Testis (tissue), 3 donors: ENCODE results near the gene MACROD2. TPM values are rescaled to one million over a fixed set of nuclear protein-coding genes. Genes with fewer than 3 reads are reported as not detected.

Source experiments
- DNase-seq: peaks from one replicate; pipeline ENCODE4 v3.0.0-alpha.2; 2019
- H3K27ac ChIP-seq, 2 donors: fragments of 200-600 bp; sonication (generic); one replicate each; pipeline ENCODE4 v1.5.1; 2019
- H3K27me3 ChIP-seq: fragments of 200-600 bp; sonication (generic); one replicate; pipeline ENCODE4 v1.5.1; 2019
- H3K36me3 ChIP-seq: fragments of 200-600 bp; sonication (generic); one replicate; pipeline ENCODE4 v1.5.1; 2017; ENCODE audit warnings: low read depth; ENCODE audit errors: missing control alignments
- H3K4me1 ChIP-seq: fragments of 200-600 bp; sonication (generic); one replicate; pipeline ENCODE4 v1.5.1; 2019
- H3K4me3 ChIP-seq, 2 donors: fragments of 200-600 bp; sonication (generic); one replicate each; pipeline ENCODE4 v1.5.1; 2017 to 2019
- H3K9me3 ChIP-seq: fragments of 200-600 bp; sonication (generic); one replicate; pipeline ENCODE4 v1.5.1; 2017
- POLR2A ChIP-seq: fragments of 450-650 bp; IDR thresholded peaks from one replicate; pipeline ENCODE4 v1.6.1; 2017; ENCODE audit warnings: antibody characterized with exemption, mild to moderate bottlenecking, moderate library complexity
- WGBS, 2 donors: methylation state at CpG; one replicate each; pipeline ENCODE4 v1.1.5; 2018; 5-methylcytosine and 5-hydroxymethylcytosine counted together
- intact Hi-C: fragments of 100-400 bp; cut with DNase I; formaldehyde crosslinking; loops from one replicate; pipeline ENCODE4 v1.15.1; 2023; ENCODE audit warnings: low total_unique reads
- polyA plus RNA-seq: library from polyadenylated mRNA; stranded (reverse); fragments of 350-450 nt; fragmentation: Illumina TruSeq; extraction: RNeasy Lipid Tissue Mini Kit (QIAGEN cat#74804); gene quantifications from one replicate; pipeline ENCODE4 v1.2.3, GENCODE V29; 2014; ENCODE audit warnings: low read depth, low replicate concordance; ENCODE audit not compliant: insufficient read depth
- total RNA-seq, 2 donors: library from RNA; depleted of rRNA; stranded (reverse); fragments of >200 nt; gene quantifications; one replicate each; pipeline ENCODE4 v1.2.3, GENCODE V29; 2016
- TF ChIP-seq, protein P1 (sequence below), 3 experiments: fragments of 450-650 bp in 2 of 3; fragments of 200-600 bp in 1 of 3; sonication (generic) in 1 of 3; IDR thresholded peaks; one replicate each; pipeline ENCODE4 v1.5.1; 2016 to 2019; ENCODE audit warnings: antibody characterized with exemption in 3 of 3, mild to moderate bottlenecking in 2 of 3, moderate library complexity in 1 of 3

MACROD2 gene
- total and polyA plus RNA-seq, 3 donors from 2014 or later, result 12.6 to 20.6 (median 16.8) TPM

DNA sequence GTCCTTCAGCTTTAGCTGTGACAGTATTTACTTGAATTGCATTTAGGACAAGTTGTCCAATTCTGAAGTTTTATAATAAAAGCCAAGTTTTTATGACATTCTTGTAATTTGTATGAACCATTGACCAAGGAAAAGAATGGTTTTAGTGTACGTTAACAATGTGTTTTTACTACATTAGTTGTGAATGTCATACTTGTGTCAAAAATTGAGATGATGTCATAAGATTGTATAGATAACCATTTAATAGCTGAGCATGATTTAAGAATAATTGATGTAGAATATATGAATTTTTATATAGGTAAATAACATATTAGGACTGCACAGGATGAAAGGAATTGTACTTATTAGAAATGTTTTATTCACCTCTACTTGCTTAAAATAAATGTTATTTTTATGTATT, 102.9 kb downstream of the MACROD2 start:
- no peak for DNase-seq
- Histone ChIP-seq H3K4me1 (no peaks in the 10 kb centered on the region), H3K36me3 (no peaks in the 10 kb centered on the region), H3K27me3 (no peaks in the 10 kb centered on the region), H3K27ac (no peak overlapping the region), H3K4me3 (no peak overlapping the region), H3K9me3 (no peaks in the 10 kb centered on the region)
- intact Hi-C loops, result no loop called here
- TF ChIP-seq POLR2A, result no peak
- TF ChIP-seq, protein P1, sequence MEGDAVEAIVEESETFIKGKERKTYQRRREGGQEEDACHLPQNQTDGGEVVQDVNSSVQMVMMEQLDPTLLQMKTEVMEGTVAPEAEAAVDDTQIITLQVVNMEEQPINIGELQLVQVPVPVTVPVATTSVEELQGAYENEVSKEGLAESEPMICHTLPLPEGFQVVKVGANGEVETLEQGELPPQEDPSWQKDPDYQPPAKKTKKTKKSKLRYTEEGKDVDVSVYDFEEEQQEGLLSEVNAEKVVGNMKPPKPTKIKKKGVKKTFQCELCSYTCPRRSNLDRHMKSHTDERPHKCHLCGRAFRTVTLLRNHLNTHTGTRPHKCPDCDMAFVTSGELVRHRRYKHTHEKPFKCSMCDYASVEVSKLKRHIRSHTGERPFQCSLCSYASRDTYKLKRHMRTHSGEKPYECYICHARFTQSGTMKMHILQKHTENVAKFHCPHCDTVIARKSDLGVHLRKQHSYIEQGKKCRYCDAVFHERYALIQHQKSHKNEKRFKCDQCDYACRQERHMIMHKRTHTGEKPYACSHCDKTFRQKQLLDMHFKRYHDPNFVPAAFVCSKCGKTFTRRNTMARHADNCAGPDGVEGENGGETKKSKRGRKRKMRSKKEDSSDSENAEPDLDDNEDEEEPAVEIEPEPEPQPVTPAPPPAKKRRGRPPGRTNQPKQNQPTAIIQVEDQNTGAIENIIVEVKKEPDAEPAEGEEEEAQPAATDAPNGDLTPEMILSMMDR (IDR thresholded peaks at IDR 0.05), result no peak
- 78 to 90% methylated on average over 1 of the region's 1 CpG for WGBS, 2 donors

DNA sequence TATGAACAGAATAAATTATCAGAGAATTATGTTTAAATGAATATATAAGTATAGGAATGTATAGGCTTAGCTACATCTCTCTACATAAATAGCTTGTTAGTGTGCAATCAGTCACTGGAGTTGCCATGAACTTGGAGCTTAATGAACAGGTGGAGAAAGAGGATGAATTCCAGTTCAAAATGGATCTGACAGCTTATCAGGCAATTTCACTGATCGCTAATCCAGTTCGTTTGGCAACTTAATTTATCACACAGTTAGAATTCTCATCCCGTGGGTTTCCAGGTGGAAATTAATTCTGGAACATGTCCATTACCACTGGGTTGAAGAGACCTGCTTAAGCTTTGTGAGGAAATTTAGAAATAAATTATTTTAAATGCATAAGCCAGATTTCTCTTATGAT, 118.1 kb downstream of the MACROD2 start:
- 46 to 53% methylated on average over 3 of the region's 3 CpGs for WGBS, 2 donors
- DNase-seq, result no peak
- intact Hi-C loops, result no loop called here

DNA sequence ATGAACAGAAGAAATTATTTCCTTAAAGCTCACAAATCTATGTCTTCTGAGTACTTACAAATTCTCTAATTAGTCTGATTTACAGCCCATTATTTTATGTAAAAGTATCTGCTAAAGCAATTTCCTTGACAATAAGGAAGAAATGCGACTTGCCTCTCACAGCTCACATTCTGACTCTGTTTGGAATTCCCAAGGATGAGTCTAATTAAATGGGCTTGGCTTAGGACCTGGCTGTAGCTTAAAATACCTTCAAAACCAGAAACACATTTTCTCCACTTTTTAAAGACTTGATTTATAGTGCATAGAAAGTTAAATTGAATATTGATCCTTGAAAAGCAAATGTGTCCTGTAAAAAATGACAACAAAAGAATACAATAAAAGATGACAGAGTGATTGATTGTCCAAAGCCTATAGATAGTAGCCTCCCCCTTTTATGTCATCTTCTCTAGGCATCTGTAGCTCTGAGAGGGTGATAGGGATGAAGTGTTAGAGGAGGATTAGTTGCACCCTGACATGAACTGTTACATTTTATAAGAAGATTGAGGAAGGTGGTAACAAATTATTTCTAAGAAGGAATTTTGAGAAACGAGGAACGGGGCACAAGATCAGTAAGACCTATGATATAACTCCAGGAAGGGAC, 118.9 kb downstream of the MACROD2 start:
- intact Hi-C loops, result no loop called here
- no peaks in the 10 kb centered on the region for H3K27me3 ChIP-seq
- no peak overlapping the region for H3K4me3 ChIP-seq
- H3K9me3 ChIP-seq, result no peaks in the 10 kb centered on the region
- TF ChIP-seq, protein P1 (IDR thresholded peaks at IDR 0.05), result no peak
- TF ChIP-seq POLR2A, result no peak
- no peak overlapping the region for H3K27ac ChIP-seq
- 37 to 51% methylated on average over 3 of the region's 3 CpGs for WGBS, 2 donors
- H3K4me1 ChIP-seq, result no peaks in the 10 kb centered on the region
- DNase-seq, result no peak
- no peaks in the 10 kb centered on the region for H3K36me3 ChIP-seq

More for the DNA sequence above, 118.1 kb downstream of the MACROD2 start:
- no peak overlapping the region for H3K4me3 ChIP-seq
- TF ChIP-seq, protein P1 (IDR thresholded peaks at IDR 0.05), result no peak
- TF ChIP-seq POLR2A, result no peak
- H3K27me3 ChIP-seq, result no peaks in the 10 kb centered on the region
- no peak overlapping the region for H3K27ac ChIP-seq
- H3K36me3 ChIP-seq, result no peaks in the 10 kb centered on the region
- H3K9me3 ChIP-seq, result no peaks in the 10 kb centered on the region
- H3K4me1 ChIP-seq, result no peaks in the 10 kb centered on the region

DNA sequence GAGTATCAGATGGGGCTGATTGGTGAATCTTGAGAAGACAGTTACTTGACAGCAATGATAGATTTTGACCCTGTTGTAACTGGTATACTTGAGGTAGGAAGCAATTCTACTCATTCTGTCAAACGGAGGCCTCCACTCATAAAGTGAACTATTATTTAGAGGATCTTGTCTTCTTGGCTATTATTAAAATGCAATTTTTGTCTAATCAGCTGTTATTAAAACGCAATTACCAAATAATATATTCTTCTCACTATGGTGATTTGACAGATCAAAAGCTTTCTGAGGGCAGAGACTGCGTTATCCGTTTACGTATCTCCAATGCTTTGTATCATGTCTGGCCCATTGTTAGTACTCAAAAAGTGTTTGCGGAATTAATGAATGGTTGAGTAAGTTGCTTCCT, 120.7 kb downstream of the MACROD2 start:
- no peak overlapping the region for H3K27ac ChIP-seq
- no peak overlapping the region for H3K4me3 ChIP-seq
- 93 to 96% methylated on average over 6 of the region's 6 CpGs for WGBS, 2 donors
- no peaks in the 10 kb centered on the region for H3K27me3 ChIP-seq
- no peaks in the 10 kb centered on the region for H3K4me1 ChIP-seq
- no peaks in the 10 kb centered on the region for H3K36me3 ChIP-seq
- TF ChIP-seq POLR2A, result no peak
- TF ChIP-seq, protein P1 (IDR thresholded peaks at IDR 0.05), result no peak
- intact Hi-C loops, result no loop called here
- no peaks in the 10 kb centered on the region for H3K9me3 ChIP-seq
- DNase-seq, result no peak

DNA sequence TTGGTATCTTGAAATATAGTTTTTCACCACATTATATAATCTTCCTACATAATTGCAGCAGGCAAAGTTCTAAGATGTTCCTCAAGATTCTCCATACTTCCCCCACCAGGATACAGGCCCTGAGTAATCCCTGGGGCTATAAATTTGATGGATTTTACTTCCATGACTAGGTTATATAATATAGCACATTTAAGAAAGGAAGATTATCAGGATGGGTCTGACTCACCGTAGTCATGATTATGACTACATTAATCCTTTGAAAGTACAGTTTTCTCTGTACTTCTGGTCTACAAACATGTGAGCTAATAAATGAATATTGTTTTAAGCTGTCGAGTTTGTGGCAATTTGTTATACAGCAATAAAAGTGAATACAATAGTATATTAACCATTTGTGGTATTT, 122.5 kb downstream of the MACROD2 start:
- H3K9me3 ChIP-seq, result no peaks in the 10 kb centered on the region
- TF ChIP-seq, protein P1 (IDR thresholded peaks at IDR 0.05), result no peak
- no peak for TF ChIP-seq POLR2A
- intact Hi-C loops, result no loop called here
- no peaks in the 10 kb centered on the region for H3K4me1 ChIP-seq
- DNase-seq, result no peak
- H3K27ac ChIP-seq, result no peak overlapping the region
- H3K36me3 ChIP-seq, result no peaks in the 10 kb centered on the region
- WGBS, 2 donors, result 63 to 75% methylated on average over 2 of the region's 2 CpGs
- H3K27me3 ChIP-seq, result no peaks in the 10 kb centered on the region
- H3K4me3 ChIP-seq, result no peak overlapping the region
